ENCODE data around the gene PAN3. TPM values are rescaled to one million over a fixed set of nuclear protein-coding genes. Genes with fewer than 3 reads are reported as not detected.

The PAN3 gene
- total RNA-seq, 1 experiment from 2014 or later, result 18.5 TPM

- Histone ChIP-seq H3K27ac (ENCODE audit: low read length) (no peak overlapping the region), H3K27me3 (ENCODE audit: control insufficient read depth, insufficient read depth, low read length) (no peaks in the 10 kb centered on the region), H3K4me3 (ENCODE audit: low read depth in 2 of 2, low read length in 2 of 2) (no peak overlapping the region), H3K4me1 (ENCODE audit: control insufficient read depth, insufficient read depth, low read length) (no peaks in the 10 kb centered on the region), H3K9me3 (ENCODE audit: control insufficient read depth, insufficient read depth, low read depth, low read length) (no peaks in the 10 kb centered on the region), H3K36me3 (ENCODE audit: control insufficient read depth, insufficient read depth, low read length) (no peaks in the 10 kb centered on the region)
- ATAC-seq, result no peak
- DNase-seq (ENCODE audit: low read depth, low spot score), result no peak
- ChIA-PET POLR2A (interaction anchor here (0.5 kb wide), 1 partner anchor 750 kb away, joined by 3 read pairs; no protein-coding TSS in a partner anchor), CTCF (no interaction called here)
- in situ Hi-C loops (cut with HindIII; ENCODE audit: low pct_unique_long_range_greater_than_20kb, low sequenced_read_pairs), result no loop called here
- intact Hi-C loops (cut with micrococcal nuclease; ENCODE audit: unreplicated experiment), result no loop called here
- TF ChIP-seq POLR2AphosphoS5 (IDR thresholded peaks at IDR 0.05; ENCODE audit: low read depth, low read length) (no peak), SIN3A (IDR thresholded peaks at IDR 0.05; ENCODE audit: borderline replicate concordance, insufficient read depth, low read depth, low read length) (no peak), TCF7L2 (IDR thresholded peaks at IDR 0.05; ENCODE audit: low read depth, low read length) (no peak)
- TF ChIP-seq, protein P1, sequence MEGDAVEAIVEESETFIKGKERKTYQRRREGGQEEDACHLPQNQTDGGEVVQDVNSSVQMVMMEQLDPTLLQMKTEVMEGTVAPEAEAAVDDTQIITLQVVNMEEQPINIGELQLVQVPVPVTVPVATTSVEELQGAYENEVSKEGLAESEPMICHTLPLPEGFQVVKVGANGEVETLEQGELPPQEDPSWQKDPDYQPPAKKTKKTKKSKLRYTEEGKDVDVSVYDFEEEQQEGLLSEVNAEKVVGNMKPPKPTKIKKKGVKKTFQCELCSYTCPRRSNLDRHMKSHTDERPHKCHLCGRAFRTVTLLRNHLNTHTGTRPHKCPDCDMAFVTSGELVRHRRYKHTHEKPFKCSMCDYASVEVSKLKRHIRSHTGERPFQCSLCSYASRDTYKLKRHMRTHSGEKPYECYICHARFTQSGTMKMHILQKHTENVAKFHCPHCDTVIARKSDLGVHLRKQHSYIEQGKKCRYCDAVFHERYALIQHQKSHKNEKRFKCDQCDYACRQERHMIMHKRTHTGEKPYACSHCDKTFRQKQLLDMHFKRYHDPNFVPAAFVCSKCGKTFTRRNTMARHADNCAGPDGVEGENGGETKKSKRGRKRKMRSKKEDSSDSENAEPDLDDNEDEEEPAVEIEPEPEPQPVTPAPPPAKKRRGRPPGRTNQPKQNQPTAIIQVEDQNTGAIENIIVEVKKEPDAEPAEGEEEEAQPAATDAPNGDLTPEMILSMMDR (IDR thresholded peaks at IDR 0.05), result no peak
- TF ChIP-seq, protein P2, sequence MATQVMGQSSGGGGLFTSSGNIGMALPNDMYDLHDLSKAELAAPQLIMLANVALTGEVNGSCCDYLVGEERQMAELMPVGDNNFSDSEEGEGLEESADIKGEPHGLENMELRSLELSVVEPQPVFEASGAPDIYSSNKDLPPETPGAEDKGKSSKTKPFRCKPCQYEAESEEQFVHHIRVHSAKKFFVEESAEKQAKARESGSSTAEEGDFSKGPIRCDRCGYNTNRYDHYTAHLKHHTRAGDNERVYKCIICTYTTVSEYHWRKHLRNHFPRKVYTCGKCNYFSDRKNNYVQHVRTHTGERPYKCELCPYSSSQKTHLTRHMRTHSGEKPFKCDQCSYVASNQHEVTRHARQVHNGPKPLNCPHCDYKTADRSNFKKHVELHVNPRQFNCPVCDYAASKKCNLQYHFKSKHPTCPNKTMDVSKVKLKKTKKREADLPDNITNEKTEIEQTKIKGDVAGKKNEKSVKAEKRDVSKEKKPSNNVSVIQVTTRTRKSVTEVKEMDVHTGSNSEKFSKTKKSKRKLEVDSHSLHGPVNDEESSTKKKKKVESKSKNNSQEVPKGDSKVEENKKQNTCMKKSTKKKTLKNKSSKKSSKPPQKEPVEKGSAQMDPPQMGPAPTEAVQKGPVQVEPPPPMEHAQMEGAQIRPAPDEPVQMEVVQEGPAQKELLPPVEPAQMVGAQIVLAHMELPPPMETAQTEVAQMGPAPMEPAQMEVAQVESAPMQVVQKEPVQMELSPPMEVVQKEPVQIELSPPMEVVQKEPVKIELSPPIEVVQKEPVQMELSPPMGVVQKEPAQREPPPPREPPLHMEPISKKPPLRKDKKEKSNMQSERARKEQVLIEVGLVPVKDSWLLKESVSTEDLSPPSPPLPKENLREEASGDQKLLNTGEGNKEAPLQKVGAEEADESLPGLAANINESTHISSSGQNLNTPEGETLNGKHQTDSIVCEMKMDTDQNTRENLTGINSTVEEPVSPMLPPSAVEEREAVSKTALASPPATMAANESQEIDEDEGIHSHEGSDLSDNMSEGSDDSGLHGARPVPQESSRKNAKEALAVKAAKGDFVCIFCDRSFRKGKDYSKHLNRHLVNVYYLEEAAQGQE (IDR thresholded peaks at IDR 0.05; ENCODE audit: insufficient read depth in 1 of 2, low read depth in 2 of 2, low read length in 1 of 2), result no peak
- BruUV-seq (replicated peaks), result no TSS peak
Observed at GRCh38 chr13:28338006-28338574, 199.7 kb downstream of the PAN3 start.

- H3K36me3 ChIP-seq (ENCODE audit: control insufficient read depth, insufficient read depth, low read length), result no peaks in the 10 kb centered on the region
- no peak for TF ChIP-seq SIN3A (IDR thresholded peaks at IDR 0.05; ENCODE audit: borderline replicate concordance, insufficient read depth, low read depth, low read length)
- no peak for TF ChIP-seq TCF7L2 (IDR thresholded peaks at IDR 0.05; ENCODE audit: low read depth, low read length)
- TF ChIP-seq, protein P1 (IDR thresholded peaks at IDR 0.05), result no peak
- TF ChIP-seq, protein P2 (IDR thresholded peaks at IDR 0.05; ENCODE audit: insufficient read depth in 1 of 2, low read depth in 2 of 2, low read length in 1 of 2), result no peak
- TF ChIP-seq POLR2AphosphoS5 (IDR thresholded peaks at IDR 0.05; ENCODE audit: low read depth, low read length), result no peak
- CTCF ChIA-PET, result no interaction called here
- no peaks in the 10 kb centered on the region for H3K9me3 ChIP-seq (ENCODE audit: control insufficient read depth, insufficient read depth, low read depth, low read length)
- ATAC-seq (no peak), DNase-seq (ENCODE audit: low read depth, low spot score) (no peak)
- intact Hi-C loops (cut with micrococcal nuclease; ENCODE audit: unreplicated experiment) (no loop called here), in situ Hi-C loops (cut with HindIII; ENCODE audit: low pct_unique_long_range_greater_than_20kb, low sequenced_read_pairs) (no loop called here)
- no peak overlapping the region for H3K27ac ChIP-seq (ENCODE audit: low read length)
- H3K4me1 ChIP-seq (ENCODE audit: control insufficient read depth, insufficient read depth, low read length), result no peaks in the 10 kb centered on the region
- POLR2A ChIA-PET, result no interaction called here
- no peak overlapping the region for H3K4me3 ChIP-seq (ENCODE audit: low read depth in 2 of 2, low read length in 2 of 2)
- BruUV-seq (replicated peaks), result no TSS peak
- no peaks in the 10 kb centered on the region for H3K27me3 ChIP-seq (ENCODE audit: control insufficient read depth, insufficient read depth, low read length)
Observed at GRCh38 chr13:28338742-28339141, 200.4 kb downstream of the PAN3 start.

All from Panc1 (cell line).